Hepatic stellate cell (primary cell): ENCODE measurements around the gene DDX18.

Experiments
- DNase-seq: peaks from one replicate; pipeline ENCODE4 v3.0.0; 2011; ENCODE audit warnings: low spot score

The DDX18 gene

DNA sequence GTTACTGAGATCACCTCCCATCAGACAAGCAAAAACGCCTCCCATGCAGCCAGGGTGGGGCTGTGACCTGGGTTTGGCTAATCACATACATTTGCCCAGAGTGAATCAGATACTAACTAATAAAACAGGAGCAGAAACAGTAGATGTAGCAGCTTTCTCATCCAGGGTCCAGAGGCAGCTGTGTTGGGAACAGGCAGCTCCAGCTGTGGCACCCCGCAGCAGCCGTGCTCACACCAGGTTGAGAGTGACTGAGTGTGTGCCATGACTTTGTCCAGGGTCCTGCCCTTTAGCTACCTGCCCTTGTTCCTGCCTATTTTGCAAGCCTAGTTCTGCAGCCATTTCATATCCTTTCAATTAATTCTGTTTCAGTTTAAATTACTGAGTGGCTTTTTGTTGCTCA lies 20.5 kb downstream of the DDX18 start:
- no peak for DNase-seq

DNA sequence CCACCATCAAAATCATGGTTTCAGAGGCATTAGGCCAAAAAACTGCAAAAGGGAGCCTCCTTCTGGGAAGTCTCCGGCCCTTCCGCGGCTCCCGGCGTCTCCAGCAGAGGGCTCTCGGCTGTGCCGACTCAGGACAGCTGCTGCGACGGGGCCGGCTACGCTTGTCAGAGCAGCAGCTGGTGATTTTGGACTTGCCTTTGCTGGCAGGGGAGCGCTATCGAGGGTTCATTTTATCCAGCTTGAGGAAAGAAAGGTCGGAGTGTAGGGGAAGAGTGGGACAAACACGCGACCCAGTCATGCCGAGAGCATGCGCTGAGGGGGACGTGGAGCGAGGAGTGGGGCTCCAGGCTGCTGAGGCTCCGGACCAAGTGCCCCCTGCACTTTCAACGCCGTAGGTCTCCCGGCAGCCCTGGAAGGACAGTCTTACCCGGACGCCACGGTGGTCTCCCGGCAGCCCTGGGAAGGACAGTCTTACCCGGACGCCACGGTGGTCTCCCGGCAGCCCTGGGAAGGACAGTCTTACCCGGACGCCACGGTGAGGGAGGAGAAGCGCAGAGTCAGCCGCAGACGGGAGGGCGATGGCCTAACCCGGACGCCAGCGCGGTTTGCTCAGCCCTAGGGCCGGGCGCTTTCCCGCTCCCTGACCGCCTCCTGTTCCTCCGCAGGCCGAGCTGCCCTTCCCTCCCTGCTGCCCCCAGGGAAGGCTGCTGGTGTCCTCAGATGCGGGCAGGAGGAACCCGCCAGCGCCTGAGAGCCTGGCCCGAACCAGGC lies 21.7 kb downstream of the DDX18 start:
- DNase-seq = peak; percentile 87

DNA sequence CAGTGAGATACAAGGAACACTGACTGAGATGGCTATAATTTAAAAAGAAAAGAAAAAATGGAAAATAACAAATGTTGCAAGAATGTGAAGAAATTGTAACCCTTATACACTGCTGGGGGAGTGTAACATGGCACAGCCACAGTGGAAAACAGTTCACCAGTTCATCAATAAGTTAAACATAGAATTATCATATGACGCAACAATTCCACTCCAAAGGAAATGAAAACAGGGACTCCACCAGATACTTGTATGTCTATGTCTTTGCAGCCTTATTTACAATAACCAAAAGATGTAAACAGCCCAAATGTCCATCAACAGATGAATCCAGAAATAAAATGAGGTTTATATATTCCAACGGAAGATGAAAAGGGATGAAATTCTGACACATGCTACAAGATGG lies 30.8 kb downstream of the DDX18 start:
- no peak for DNase-seq

DNA sequence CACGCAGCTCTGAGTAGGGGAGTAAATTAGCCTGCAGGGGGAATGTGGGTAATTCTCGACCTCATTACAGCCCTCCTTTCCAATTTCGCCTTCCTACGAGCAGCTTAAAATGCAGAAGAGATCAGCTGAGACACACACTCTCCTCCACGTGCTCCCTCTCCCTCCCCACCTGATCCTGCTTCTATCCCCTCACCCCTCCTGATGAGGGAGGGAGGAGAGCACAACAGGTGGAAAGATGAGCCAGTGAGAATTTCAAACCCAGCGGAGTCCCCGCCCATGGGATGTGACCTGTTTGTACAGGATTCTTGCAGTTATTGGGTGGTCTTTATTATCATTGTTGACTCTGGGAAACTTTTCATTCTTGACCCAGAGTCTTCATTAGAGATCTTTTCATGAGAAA lies 35.5 kb downstream of the DDX18 start:
- no peak for DNase-seq

DNA sequence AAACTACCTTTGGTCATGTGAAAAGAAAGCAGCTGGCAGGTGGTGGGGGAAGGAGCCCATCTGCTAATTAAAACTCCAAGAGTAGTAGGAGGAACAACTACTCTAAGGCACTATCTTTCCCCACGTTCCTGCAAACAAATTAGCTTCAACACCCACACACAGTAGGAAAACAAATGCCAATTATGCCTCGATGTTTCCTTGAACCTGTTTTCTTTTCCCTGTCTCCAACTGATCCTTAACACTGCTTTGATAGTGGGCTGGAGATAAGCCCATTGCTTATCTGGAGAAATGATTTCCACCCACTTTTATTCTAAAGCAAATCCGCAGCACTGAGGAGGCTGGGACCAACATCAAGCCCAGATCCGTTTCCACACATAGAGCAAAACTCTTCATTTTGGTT lies 36.0 kb downstream of the DDX18 start:
- no peak for DNase-seq

DNA sequence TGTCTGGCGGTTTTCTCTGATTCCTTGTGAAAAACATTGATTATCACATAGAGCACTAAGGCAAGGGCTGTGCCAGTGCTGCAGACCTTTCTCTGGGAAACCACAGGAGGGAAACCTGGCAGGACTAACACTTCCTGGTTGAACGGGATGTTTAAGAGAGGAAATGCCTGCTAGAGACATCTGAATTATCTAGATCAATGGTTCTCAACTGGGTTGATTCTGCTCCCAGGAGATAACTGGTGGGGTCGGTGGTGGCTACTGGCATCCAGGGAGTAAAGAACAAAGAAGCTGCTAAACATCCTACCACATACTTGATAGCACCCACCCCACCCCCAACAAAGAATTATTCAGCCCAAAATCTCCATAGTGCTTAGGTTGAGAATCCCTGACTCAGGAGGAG lies 37.5 kb downstream of the DDX18 start:
- no peak for DNase-seq

DNA sequence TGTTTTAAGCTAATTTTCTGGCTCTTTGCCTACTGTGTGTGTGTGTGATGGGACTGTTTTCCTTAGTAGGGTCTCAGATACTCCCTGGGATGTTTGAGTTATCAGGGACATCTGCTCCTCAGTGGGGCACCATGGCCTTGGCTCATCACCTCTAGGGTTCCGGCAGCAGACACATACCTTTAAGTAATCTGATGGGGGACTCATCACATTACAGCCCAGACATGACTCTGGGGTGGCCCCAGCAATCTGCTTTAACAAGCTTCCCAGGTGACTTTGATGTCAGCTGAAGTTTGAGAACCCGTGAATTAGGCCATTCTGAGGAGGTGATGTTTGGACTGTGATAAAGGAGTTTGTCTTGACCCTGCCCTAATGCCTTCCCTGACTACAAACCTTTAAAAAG lies 38.8 kb downstream of the DDX18 start:
- no peak for DNase-seq

DNA sequence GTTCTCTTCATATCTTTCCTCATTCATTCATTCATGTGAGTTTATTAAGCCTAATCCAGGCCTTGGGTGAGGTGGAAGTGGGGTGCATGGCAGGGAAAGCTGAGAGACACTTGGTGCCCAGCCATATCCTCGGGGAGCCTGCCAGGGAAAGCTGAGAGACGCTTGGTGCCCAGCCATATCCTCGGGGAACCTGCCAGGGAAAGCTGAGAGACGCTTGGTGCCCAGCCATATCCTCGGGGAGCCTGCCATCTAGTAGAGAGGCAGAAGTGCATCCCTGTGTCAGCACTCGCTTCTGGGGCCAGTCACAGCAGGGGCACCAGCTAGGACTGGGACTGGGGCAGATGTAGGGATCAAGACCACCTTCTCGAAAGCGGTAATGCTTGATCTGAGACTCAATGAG lies 39.4 kb downstream of the DDX18 start:
- no peak for DNase-seq

DNA sequence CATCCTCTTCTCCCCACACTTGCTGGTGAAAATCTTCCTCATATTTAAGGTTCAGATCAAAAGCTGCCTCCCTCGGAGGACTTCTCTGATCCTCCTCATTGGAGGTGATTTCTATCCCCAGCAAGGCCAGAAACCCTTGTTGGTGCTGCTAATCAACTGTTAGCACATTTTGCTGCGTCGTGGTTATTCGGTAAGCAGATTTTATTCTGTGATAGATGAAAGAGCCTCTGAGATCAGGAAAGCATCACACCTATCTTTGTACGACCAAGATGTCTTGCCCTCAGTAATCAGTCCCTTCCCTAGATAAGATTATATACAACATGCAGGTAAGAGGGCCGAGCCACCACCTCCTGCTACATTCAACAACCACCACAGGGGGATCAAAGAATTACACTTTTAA lies 40.1 kb downstream of the DDX18 start:
- no peak for DNase-seq

DNA sequence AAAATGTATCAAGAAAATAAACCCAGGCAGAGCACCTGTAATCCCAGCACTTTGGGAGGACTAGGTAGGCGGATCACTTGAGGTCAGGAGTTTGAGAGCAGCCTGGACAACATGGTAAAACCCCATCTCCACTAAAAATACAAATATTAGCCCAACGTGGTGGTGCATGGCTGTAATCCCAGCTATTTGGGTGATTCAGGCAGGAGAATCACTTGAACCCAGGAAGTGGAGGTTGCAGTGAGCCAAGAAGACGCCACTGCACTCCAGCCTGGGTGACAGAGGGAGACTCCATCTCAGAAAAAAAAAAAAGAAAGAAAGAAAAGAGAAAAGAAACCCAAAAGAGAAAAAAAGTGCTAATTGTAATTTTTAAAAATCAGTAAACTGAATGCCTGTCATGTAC lies 41.4 kb downstream of the DDX18 start:
- no peak for DNase-seq

DNA sequence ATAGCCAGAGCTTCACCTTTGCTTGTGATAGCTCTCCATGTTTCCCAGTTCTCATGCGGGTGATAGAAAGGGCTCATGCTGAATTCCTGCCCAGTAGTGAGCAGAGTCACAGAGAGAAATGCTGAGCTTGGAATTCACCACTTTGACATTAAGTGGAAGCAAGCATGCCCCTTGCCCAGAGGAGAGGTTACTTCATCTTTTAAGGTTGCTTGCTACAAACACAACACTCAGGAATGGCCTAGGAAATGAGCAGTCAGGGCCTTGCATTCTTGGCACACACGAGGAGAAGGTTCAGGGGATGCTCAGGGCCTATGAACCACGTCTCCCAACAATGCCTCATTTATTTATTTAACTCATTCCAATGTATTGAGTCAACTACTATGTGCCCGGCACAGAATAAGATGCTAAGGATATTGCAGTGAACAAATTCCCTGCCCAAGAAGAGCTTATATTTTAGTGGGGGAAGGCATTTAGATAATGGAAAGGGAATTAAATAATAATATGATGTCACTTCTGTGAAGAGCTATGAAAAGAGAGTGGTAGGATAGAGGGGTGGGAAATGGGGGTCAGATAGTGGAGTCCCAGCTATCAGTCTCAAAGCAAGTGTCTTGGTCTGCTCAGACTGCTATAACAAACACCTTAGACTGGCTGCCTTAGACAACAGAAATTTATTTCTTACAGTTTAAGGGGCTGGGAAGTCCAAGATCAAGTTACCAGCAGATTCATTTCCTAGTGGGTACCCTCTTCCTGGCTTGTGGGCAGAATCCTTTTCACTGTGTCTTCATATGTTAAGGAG lies 42.1 kb downstream of the DDX18 start:
- peak; percentile 80 for DNase-seq

DNA sequence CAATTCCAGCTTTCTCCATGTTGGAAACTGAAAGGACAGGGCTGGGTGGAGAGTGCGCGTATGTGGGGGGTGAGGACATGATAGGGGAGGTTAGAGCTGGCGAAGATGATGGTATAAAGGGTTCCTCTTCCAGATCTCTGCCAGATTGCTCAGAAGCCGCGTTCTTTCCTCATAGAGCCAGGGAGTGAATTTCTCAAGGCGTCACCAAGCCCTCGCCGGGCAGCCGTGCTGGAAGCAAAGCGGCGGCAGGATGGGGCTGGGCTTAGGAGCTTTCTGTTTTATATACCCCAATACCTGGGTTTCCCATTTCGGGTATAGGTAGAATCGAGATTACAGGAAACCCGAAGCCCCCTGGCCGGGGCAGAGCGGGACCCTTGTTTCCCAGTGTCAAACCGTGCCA lies 43.8 kb downstream of the DDX18 start:
- no peak for DNase-seq

DNA sequence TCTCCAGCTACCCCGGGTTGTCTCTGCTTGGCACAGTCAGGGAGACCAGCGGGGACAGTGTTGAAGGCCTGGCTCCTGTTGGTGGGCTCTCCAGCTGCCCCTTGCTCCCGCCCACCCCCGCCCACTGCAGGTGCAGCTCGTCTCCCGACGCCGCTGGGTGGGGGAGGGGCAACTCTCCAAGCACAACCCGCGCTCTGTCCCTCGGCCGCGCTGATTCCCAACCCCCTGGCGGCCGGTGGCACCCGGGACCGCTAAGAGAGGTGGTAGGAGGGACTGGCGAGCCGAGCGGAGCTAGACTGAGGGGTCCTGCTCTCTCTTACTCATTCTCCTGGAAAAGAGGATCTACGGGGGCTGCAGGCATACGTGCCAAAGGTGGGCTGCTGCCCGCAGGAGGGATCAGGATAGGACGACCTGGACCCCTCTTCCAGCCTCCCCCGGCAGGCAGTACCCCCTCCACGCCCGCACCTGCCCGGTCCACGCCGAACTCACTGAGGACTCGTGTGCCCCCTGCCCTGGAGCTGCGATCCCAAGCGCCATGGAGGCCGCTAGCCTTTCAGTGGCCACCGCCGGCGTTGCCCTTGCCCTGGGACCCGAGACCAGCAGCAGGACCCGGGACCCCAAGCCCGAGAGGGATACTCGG lies 44.5 kb downstream of the DDX18 start:
- DNase-seq = no peak

DNA sequence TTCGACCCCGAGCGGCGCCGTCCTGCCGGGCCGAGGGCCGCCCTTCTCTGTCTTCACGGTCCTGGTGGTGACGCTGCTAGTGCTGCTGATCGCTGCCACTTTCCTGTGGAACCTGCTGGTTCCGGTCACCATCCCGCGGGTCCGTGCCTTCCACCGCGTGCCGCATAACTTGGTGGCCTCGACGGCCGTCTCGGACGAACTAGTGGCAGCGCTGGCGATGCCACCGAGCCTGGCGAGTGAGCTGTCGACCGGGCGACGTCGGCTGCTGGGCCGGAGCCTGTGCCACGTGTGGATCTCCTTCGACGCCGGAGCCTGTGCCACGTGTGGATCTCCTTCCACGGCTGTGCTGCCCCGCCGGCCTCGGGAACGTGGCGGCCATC lies 45.0 kb downstream of the DDX18 start:
- no peak for DNase-seq

DNA sequence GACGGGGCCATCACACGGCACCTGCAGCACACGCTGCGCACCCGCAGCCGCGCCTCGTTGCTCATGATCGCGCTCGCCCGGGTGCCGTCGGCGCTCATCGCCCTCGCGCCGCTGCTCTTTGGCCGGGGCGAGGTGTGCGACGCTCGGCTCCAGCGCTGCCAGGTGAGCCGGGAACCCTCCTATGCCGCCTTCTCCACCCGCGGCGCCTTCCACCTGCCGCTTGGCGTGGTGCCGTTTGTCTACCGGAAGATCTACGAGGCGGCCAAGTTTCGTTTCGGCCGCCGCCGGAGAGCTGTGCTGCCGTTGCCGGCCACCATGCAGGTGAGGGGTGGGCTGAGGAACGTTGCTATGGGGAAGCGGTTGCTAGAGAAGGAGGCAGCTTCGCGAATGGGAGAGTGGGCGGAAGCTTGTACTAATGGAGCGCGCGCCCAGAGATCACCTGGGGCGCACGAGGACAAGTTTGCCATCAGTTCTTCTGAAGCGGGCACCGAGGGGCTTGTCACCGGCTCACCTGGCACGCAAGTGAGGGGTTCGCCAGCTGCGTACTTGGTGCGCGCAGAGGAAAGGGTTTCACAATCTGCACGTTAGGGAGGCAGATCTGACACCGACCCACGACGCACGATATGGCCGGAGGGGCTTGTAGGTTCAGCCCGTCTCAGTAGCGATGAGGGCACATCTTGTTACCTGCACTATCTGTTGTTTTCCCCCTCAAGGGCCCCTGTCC lies 45.6 kb downstream of the DDX18 start:
- no peak for DNase-seq

DNA sequence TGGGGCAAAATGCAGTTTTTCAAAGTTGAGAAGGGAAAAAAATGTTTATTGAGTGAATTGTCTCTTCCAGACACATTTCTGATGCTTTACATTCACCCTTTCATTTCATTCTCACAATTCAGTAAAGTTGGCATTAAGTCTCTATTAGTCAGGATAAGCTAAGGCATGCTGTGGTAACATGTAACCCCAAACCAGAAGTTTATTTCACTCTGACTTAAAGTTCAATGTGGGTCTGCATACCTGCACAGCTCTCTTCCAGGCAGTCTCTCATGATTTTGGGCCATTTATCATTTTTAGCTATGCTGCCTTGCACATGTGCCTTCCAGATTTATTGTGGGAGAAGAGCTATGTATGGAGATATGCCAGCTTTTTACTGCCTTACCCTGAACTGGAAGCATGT lies 48.0 kb downstream of the DDX18 start:
- DNase-seq = no peak

DNA sequence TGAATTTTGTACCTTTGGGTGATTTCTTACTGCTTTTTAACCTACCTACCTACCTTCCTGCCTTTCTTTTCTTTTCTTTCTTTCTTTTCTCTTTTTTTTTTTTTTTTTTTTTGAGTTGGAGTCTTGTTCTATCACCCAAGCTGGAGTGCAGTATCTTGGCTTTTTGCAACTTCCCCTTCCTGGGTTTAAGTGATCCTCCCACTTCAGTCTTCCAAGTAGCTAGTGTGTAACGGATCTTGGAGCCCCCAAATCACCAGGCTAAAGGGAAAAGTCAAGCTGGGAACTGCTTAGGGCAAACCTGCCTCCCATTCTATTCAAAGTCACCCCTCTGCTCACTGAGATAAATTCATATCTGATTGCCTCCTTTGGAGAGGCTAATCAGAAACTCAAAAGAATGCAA lies 61.3 kb downstream of the DDX18 start:
- no peak for DNase-seq

DNA sequence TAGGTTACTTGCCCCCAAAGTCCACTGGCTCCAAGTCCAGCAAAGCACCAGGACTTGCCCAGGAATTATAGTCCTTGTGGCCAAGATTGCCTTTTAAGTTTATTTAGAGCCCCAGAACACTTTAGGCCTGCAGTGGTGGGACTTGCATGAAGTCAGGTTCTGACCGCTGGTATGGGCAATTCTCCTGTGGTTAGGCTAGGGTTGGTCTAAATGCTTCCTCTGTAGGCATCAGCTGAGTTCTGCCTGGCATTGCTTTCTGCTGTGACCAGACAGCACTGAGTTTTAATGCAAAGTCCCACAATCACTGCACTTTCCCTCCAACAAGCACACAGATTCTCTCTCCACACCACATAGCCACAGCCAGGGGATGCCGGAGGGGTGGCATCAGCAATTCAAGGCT lies 64.5 kb downstream of the DDX18 start:
- no peak for DNase-seq
